Measurements from ENCODE around the gene YWHAE.

DNA sequence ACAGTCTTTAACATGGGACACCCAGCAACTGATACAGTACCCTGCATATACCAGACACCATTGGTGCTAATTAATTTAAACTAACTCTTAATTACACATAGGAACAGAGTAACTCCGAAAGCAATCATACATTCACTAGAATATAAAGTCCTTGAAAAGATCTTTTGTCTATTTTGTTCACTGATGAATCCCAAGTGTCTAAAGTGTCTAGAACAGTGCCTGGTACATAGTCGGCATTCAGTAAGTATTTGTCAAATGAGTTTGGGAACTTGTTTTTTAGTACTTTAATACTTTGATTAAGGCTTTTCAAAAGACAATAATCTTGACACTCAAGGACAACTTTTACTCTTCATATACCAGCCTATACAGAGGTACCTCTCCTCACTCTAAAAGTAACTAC is 13.8 kb downstream of the YWHAE start:
- TF ChIP-seq POLR2A (IDR thresholded peaks at IDR 0.05; ENCODE audit: low read length) (no peak), GATA1 (IDR thresholded peaks at IDR 0.05; ENCODE audit: low read depth, low read length) (no peak)

Measured in erythroblast (primary cell).